ENCODE data around the gene EOLA1. TPM values are rescaled to one million over a fixed set of nuclear protein-coding genes. Genes with fewer than 3 reads are reported as not detected.

Gene EOLA1
- total RNA-seq, 1 experiment from 2014 or later, result 17.8 TPM

GRCh38 chrX:149510386-149510785 lies 30.4 kb upstream of the EOLA1 start:
- CTCF ChIA-PET, result no interaction called here
- TF ChIP-seq CTCF (IDR thresholded peaks at IDR 0.05; ENCODE audit: unreplicated experiment), result no peak

GRCh38 chrX:149511081-149511480 lies 29.7 kb upstream of the EOLA1 start:
- no peak for TF ChIP-seq CTCF (IDR thresholded peaks at IDR 0.05; ENCODE audit: unreplicated experiment)
- peaks cover 20% of the 10 kb centered on the region for H3K4me1 Mint-ChIP-seq (ENCODE audit: low read depth, unreplicated experiment)
- CTCF ChIA-PET, result interaction anchor here (1.2 to 2.7 kb wide), 2 partner anchors 29 to 428 kb away, joined by 5 to 6 read pairs; no protein-coding TSS in a partner anchor
- H3K27ac Mint-ChIP-seq (ENCODE audit: unreplicated experiment), result peak overlapping the region; percentile 81
- peaks cover 21% of the 10 kb centered on the region for H3K27me3 Mint-ChIP-seq (ENCODE audit: unreplicated experiment)
- intact Hi-C loops (cut with micrococcal nuclease; ENCODE audit: unreplicated experiment), result no loop called here
- H3K9me3 Mint-ChIP-seq (ENCODE audit: low read depth, unreplicated experiment), result no peaks in the 10 kb centered on the region
- no TSS peak for BruUV-seq (replicated peaks)
- no peak overlapping the region for H3K4me3 Mint-ChIP-seq (ENCODE audit: low read depth, unreplicated experiment)
- peak; percentile 38 for DNase-seq
- H3K36me3 Mint-ChIP-seq (ENCODE audit: insufficient read depth, unreplicated experiment), result peaks cover 6% of the 10 kb centered on the region

More at GRCh38 chrX:149510386-149510785, 30.4 kb upstream of the EOLA1 start:
- DNase-seq, result no peak
- H3K27ac Mint-ChIP-seq (ENCODE audit: unreplicated experiment), result peak overlapping the region; percentile 81
- no peak overlapping the region for H3K4me3 Mint-ChIP-seq (ENCODE audit: low read depth, unreplicated experiment)
- intact Hi-C loops (cut with micrococcal nuclease; ENCODE audit: unreplicated experiment), result no loop called here
- H3K4me1 Mint-ChIP-seq (ENCODE audit: low read depth, unreplicated experiment), result peaks cover 27% of the 10 kb centered on the region
- H3K9me3 Mint-ChIP-seq (ENCODE audit: low read depth, unreplicated experiment), result no peaks in the 10 kb centered on the region
- peaks cover 9% of the 10 kb centered on the region for H3K36me3 Mint-ChIP-seq (ENCODE audit: insufficient read depth, unreplicated experiment)
- H3K27me3 Mint-ChIP-seq (ENCODE audit: unreplicated experiment), result peaks cover 21% of the 10 kb centered on the region
- BruUV-seq (replicated peaks), result no TSS peak

GRCh38 chrX:149512225-149512885 lies 28.5 kb upstream of the EOLA1 start:
- Mint-ChIP-seq H3K27ac (ENCODE audit: unreplicated experiment) (no peak overlapping the region), H3K4me3 (ENCODE audit: low read depth, unreplicated experiment) (no peak overlapping the region), H3K27me3 (ENCODE audit: unreplicated experiment) (peaks cover 21% of the 10 kb centered on the region), H3K9me3 (ENCODE audit: low read depth, unreplicated experiment) (no peaks in the 10 kb centered on the region), H3K4me1 (ENCODE audit: low read depth, unreplicated experiment) (peaks cover 20% of the 10 kb centered on the region), H3K36me3 (ENCODE audit: insufficient read depth, unreplicated experiment) (peaks cover 6% of the 10 kb centered on the region)
- TF ChIP-seq CTCF (IDR thresholded peaks at IDR 0.05; ENCODE audit: unreplicated experiment), result peak; percentile 35
- BruUV-seq (replicated peaks), result no TSS peak
- intact Hi-C loops (cut with micrococcal nuclease; ENCODE audit: unreplicated experiment), result no loop called here
- CTCF ChIA-PET, result interaction anchor here (0.5 to 2.7 kb wide), 8 partner anchors 10 to 427 kb away, joined by 3 to 7 read pairs (median 4); partner anchors contain the start of gene EOLA1
- peak; percentile 68 for DNase-seq

- peaks cover 6% of the 10 kb centered on the region for H3K36me3 Mint-ChIP-seq (ENCODE audit: insufficient read depth, unreplicated experiment)
- no peak overlapping the region for H3K27ac Mint-ChIP-seq (ENCODE audit: unreplicated experiment)
- peaks cover 13% of the 10 kb centered on the region for H3K27me3 Mint-ChIP-seq (ENCODE audit: unreplicated experiment)
- peaks cover 26% of the 10 kb centered on the region for H3K4me1 Mint-ChIP-seq (ENCODE audit: low read depth, unreplicated experiment)
- no peak for DNase-seq
- no TSS peak for BruUV-seq (replicated peaks)
- H3K4me3 Mint-ChIP-seq (ENCODE audit: low read depth, unreplicated experiment), result no peak overlapping the region
- H3K9me3 Mint-ChIP-seq (ENCODE audit: low read depth, unreplicated experiment), result no peaks in the 10 kb centered on the region
- CTCF ChIA-PET, result interaction anchor here (0.6 to 2.7 kb wide), 2 partner anchors 26 to 1133 kb away, joined by 3 to 6 read pairs; no protein-coding TSS in a partner anchor
- intact Hi-C loops (cut with micrococcal nuclease; ENCODE audit: unreplicated experiment), result no loop called here
- TF ChIP-seq CTCF (IDR thresholded peaks at IDR 0.05; ENCODE audit: unreplicated experiment), result no peak
These were observed 26.9 kb upstream of the EOLA1 start for GRCh38 chrX:149513825-149514428.
